Measurements from ENCODE around the gene ANKRD16. TPM values are rescaled to one million over a fixed set of nuclear protein-coding genes. Genes with fewer than 3 reads are reported as not detected.

The ANKRD16 gene
- total RNA-seq, 4 donors from 2014 or later, result 20.5 to 24.0 (median 21.2) TPM

GRCh38 chr10:5924889-5925288 is 35.2 kb upstream of the ANKRD16 start:
- DNase-seq (ENCODE audit: low spot score in 2 of 2), result no peak
- H3K36me3 ChIP-seq, result peaks cover 4 to 96% (median 48%) of the 10 kb centered on the region in 3 donors
- peaks cover 0 to 22% (median 4%) of the 10 kb centered on the region in 4 donors for H3K4me1 ChIP-seq
- H3K9me3 ChIP-seq, result no peaks in the 10 kb centered on the region
- H3K27ac ChIP-seq, result no peak overlapping the region
- 83 to 92% methylated on average over 10 of the region's 10 CpGs for WGBS, 2 donors
- H3K27me3 ChIP-seq, result no peaks in the 10 kb centered on the region
- no peak overlapping the region for H3K4me3 ChIP-seq
- TF ChIP-seq EP300 (IDR thresholded peaks at IDR 0.05), result no peak
- TF ChIP-seq POLR2A (IDR thresholded peaks at IDR 0.05), result no peak
- no peak for TF ChIP-seq CTCF (IDR thresholded peaks at IDR 0.05)

GRCh38 chr10:5921746-5922145 is 32.1 kb upstream of the ANKRD16 start:
- DNase-seq (ENCODE audit: low spot score in 2 of 2), result no peak
- TF ChIP-seq CTCF (IDR thresholded peaks at IDR 0.05) (no peak), EP300 (IDR thresholded peaks at IDR 0.05) (no peak), POLR2A (IDR thresholded peaks at IDR 0.05) (no peak)
- Histone ChIP-seq H3K4me1 (peaks cover 0 to under 1% (median 0%) of the 10 kb centered on the region in 4 donors), H3K9me3 (no peaks in the 10 kb centered on the region), H3K4me3 (no peak overlapping the region), H3K27ac (no peak overlapping the region), H3K27me3 (no peaks in the 10 kb centered on the region), H3K36me3 (peaks cover 4 to 99% (median 54%) of the 10 kb centered on the region in 3 donors)
- 89 to 95% methylated on average over 5 of the region's 5 CpGs for WGBS, 2 donors

GRCh38 chr10:5919568-5919967 is 29.9 kb upstream of the ANKRD16 start:
- no peak for DNase-seq (ENCODE audit: low spot score in 2 of 2)
- Histone ChIP-seq H3K27me3 (no peaks in the 10 kb centered on the region), H3K4me3 (no peak overlapping the region), H3K36me3 (peaks cover 4 to 99% (median 47%) of the 10 kb centered on the region in 3 donors), H3K9me3 (no peaks in the 10 kb centered on the region), H3K4me1 (no peaks in the 10 kb centered on the region), H3K27ac (no peak overlapping the region)
- 95% methylated on average over 7 of the region's 7 CpGs for WGBS, 2 donors
- TF ChIP-seq CTCF (IDR thresholded peaks at IDR 0.05), result no peak

GRCh38 chr10:5918763-5919162 is 29.1 kb upstream of the ANKRD16 start:
- DNase-seq (ENCODE audit: low spot score in 2 of 2), result no peak
- TF ChIP-seq EP300 (IDR thresholded peaks at IDR 0.05) (no peak), POLR2A (IDR thresholded peaks at IDR 0.05) (no peak), CTCF (IDR thresholded peaks at IDR 0.05) (no peak)
- H3K27ac ChIP-seq, result no peak overlapping the region
- H3K36me3 ChIP-seq, result peaks cover 4 to 99% (median 39%) of the 10 kb centered on the region in 3 donors
- H3K4me3 ChIP-seq, result no peak overlapping the region
- H3K27me3 ChIP-seq, result no peaks in the 10 kb centered on the region
- H3K4me1 ChIP-seq, result no peaks in the 10 kb centered on the region
- 96 to 97% methylated on average over 4 of the region's 4 CpGs for WGBS, 2 donors
- H3K9me3 ChIP-seq, result no peaks in the 10 kb centered on the region

GRCh38 chr10:5917305-5917704 is 27.6 kb upstream of the ANKRD16 start:
- Histone ChIP-seq H3K27ac (no peak overlapping the region), H3K4me1 (no peaks in the 10 kb centered on the region), H3K27me3 (no peaks in the 10 kb centered on the region), H3K36me3 (peaks cover 4 to 99% (median 37%) of the 10 kb centered on the region in 3 donors), H3K9me3 (no peaks in the 10 kb centered on the region), H3K4me3 (no peak overlapping the region)
- no peak for DNase-seq (ENCODE audit: low spot score in 2 of 2)
- WGBS, 2 donors, result 97 to 99% methylated on average over 13 of the region's 13 CpGs
- TF ChIP-seq POLR2A (IDR thresholded peaks at IDR 0.05), result no peak
- no peak for TF ChIP-seq CTCF (IDR thresholded peaks at IDR 0.05)
- TF ChIP-seq EP300 (IDR thresholded peaks at IDR 0.05), result no peak
